ENCODE results near the gene THY1.

The THY1 gene

DNA sequence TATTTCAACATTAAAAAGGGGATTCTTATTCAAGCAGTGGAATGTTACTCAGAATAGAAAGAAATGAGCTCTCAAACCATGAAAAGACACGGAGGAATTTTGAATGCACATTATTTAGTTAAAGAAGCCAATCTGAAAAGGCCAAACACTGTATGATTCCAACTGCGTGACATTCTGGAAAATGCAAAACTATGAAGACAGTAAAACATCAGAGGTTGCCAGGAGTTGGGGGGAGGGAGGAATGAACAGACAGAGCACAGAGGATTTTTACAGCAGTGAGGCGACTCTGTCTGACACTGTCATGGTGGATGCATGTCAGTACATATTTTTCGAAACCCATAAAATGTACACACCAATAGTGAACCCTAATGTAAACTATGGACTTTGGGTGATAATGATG is 22.9 kb upstream of the THY1 start:
- Histone ChIP-seq H3K9me3 (ENCODE audit: low read length) (no peaks in the 10 kb centered on the region), H3K27ac (ENCODE audit: low read depth, low read length, poor library complexity, severe bottlenecking) (no peak overlapping the region), H3K4me2 (ENCODE audit: low read length) (no peak overlapping the region), H3K79me2 (ENCODE audit: insufficient read depth, low read length) (no peaks in the 10 kb centered on the region), H4K20me1 (ENCODE audit: insufficient read depth, low read length) (no peaks in the 10 kb centered on the region), H3K4me3 (ENCODE audit: low read depth, low read length, poor library complexity, severe bottlenecking) (no peak overlapping the region), H3K4me1 (ENCODE audit: insufficient read depth, low read length, severe bottlenecking) (no peaks in the 10 kb centered on the region), H3K36me3 (ENCODE audit: insufficient read depth, low read length) (no peaks in the 10 kb centered on the region), H3K27me3 (ENCODE audit: insufficient read depth, low read length) (no peaks in the 10 kb centered on the region), H3K9ac (ENCODE audit: low read length) (no peak overlapping the region), H3K9me2 (ENCODE audit: low read depth, low read length) (no peaks in the 10 kb centered on the region), H2AFZ (ENCODE audit: low read length) (no peak overlapping the region), H3F3A (ENCODE audit: insufficient read depth, low read length) (no peaks in the 10 kb centered on the region)
- no peak for TF ChIP-seq EZH2 (IDR thresholded peaks at IDR 0.05; ENCODE audit: borderline replicate concordance, low read length)
- TF ChIP-seq, protein P1, sequence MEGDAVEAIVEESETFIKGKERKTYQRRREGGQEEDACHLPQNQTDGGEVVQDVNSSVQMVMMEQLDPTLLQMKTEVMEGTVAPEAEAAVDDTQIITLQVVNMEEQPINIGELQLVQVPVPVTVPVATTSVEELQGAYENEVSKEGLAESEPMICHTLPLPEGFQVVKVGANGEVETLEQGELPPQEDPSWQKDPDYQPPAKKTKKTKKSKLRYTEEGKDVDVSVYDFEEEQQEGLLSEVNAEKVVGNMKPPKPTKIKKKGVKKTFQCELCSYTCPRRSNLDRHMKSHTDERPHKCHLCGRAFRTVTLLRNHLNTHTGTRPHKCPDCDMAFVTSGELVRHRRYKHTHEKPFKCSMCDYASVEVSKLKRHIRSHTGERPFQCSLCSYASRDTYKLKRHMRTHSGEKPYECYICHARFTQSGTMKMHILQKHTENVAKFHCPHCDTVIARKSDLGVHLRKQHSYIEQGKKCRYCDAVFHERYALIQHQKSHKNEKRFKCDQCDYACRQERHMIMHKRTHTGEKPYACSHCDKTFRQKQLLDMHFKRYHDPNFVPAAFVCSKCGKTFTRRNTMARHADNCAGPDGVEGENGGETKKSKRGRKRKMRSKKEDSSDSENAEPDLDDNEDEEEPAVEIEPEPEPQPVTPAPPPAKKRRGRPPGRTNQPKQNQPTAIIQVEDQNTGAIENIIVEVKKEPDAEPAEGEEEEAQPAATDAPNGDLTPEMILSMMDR (IDR thresholded peaks at IDR 0.05; ENCODE audit: low read length), result no peak

DNA sequence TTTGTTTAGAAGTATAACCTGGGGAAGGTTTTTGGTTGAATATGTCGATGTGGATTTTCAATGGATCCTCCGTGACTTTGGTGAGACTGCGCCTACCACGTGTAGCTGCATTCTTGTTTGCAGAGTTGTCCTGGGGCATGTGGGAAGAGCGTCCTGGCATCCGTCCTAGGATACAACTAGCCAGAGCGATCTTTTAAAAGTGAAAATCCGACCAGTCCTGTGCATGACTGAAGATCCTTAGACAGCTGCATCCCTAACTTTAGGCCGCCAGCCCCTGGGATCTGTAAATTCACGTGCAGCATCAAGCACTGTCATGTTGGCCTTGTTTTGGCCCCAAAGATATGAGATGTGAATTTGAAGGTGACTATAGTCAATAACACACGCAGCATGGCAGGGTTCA is 22.4 kb upstream of the THY1 start:
- H3K36me3 ChIP-seq (ENCODE audit: insufficient read depth, low read length), result no peaks in the 10 kb centered on the region
- H4K20me1 ChIP-seq (ENCODE audit: insufficient read depth, low read length), result no peaks in the 10 kb centered on the region
- H3K9ac ChIP-seq (ENCODE audit: low read length), result no peak overlapping the region
- no peaks in the 10 kb centered on the region for H3F3A ChIP-seq (ENCODE audit: insufficient read depth, low read length)
- H3K4me1 ChIP-seq (ENCODE audit: insufficient read depth, low read length, severe bottlenecking), result no peaks in the 10 kb centered on the region
- no peaks in the 10 kb centered on the region for H3K9me2 ChIP-seq (ENCODE audit: low read depth, low read length)
- H3K9me3 ChIP-seq (ENCODE audit: low read length), result no peaks in the 10 kb centered on the region
- no peak for TF ChIP-seq EZH2 (IDR thresholded peaks at IDR 0.05; ENCODE audit: borderline replicate concordance, low read length)
- TF ChIP-seq, protein P1 (IDR thresholded peaks at IDR 0.05; ENCODE audit: low read length), result no peak
- no peak overlapping the region for H3K27ac ChIP-seq (ENCODE audit: low read depth, low read length, poor library complexity, severe bottlenecking)
- H3K4me3 ChIP-seq (ENCODE audit: low read depth, low read length, poor library complexity, severe bottlenecking), result no peak overlapping the region
- H3K4me2 ChIP-seq (ENCODE audit: low read length), result no peak overlapping the region
- no peaks in the 10 kb centered on the region for H3K79me2 ChIP-seq (ENCODE audit: insufficient read depth, low read length)
- no peak overlapping the region for H2AFZ ChIP-seq (ENCODE audit: low read length)
- H3K27me3 ChIP-seq (ENCODE audit: insufficient read depth, low read length), result no peaks in the 10 kb centered on the region

DNA sequence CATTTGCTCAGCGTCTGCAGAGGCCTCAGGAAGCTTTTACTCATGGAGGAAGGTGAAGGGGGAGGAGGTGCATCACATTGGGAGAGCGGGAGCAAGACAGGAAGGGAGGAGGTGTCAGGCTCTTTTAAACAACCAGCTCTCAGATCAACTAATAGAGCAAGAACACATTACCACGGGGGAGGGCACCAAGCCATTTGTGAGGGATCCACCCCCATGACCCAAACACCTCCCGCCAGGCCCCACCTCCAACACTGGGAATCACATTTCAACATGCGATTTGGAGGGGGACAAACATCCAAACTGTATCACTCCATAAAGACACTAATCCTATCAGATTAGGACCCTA is 18.9 kb upstream of the THY1 start:
- H3K4me2 ChIP-seq (ENCODE audit: low read length), result no peak overlapping the region
- no peaks in the 10 kb centered on the region for H4K20me1 ChIP-seq (ENCODE audit: insufficient read depth, low read length)
- no peak overlapping the region for H3K9ac ChIP-seq (ENCODE audit: low read length)
- H3F3A ChIP-seq (ENCODE audit: insufficient read depth, low read length), result no peaks in the 10 kb centered on the region
- no peak overlapping the region for H3K27ac ChIP-seq (ENCODE audit: low read depth, low read length, poor library complexity, severe bottlenecking)
- no peaks in the 10 kb centered on the region for H3K79me2 ChIP-seq (ENCODE audit: insufficient read depth, low read length)
- no peaks in the 10 kb centered on the region for H3K4me1 ChIP-seq (ENCODE audit: insufficient read depth, low read length, severe bottlenecking)
- H3K27me3 ChIP-seq (ENCODE audit: insufficient read depth, low read length), result no peaks in the 10 kb centered on the region
- TF ChIP-seq, protein P1 (IDR thresholded peaks at IDR 0.05; ENCODE audit: low read length), result no peak
- no peak for TF ChIP-seq EZH2 (IDR thresholded peaks at IDR 0.05; ENCODE audit: borderline replicate concordance, low read length)
- no peaks in the 10 kb centered on the region for H3K9me3 ChIP-seq (ENCODE audit: low read length)
- H3K9me2 ChIP-seq (ENCODE audit: low read depth, low read length), result no peaks in the 10 kb centered on the region
- no peaks in the 10 kb centered on the region for H3K36me3 ChIP-seq (ENCODE audit: insufficient read depth, low read length)
- H3K4me3 ChIP-seq (ENCODE audit: low read depth, low read length, poor library complexity, severe bottlenecking), result no peak overlapping the region
- no peak overlapping the region for H2AFZ ChIP-seq (ENCODE audit: low read length)

Data from OCI-LY1 (cell line).